Mucosa of rectum (tissue), 2 donors: ENCODE measurements around the gene PER2.

Experiments used
- H3K27ac ChIP-seq, 2 donors: one replicate each; pipeline ENCODE4 v1.7.0; 2013; ENCODE audit warnings: inconsistent platforms in 2 of 2, low read depth in 2 of 2, low read length in 2 of 2
- H3K27me3 ChIP-seq, 2 donors: one replicate each; pipeline ENCODE4 v1.7.0; 2013; ENCODE audit warnings: low read length in 2 of 2; ENCODE audit not compliant: control insufficient read depth in 2 of 2, insufficient read depth in 2 of 2
- H3K36me3 ChIP-seq, 2 donors: one replicate each; pipeline ENCODE4 v1.7.0; 2013; ENCODE audit warnings: low read length in 2 of 2; ENCODE audit not compliant: control insufficient read depth in 2 of 2, insufficient read depth in 2 of 2
- H3K4me1 ChIP-seq, 2 donors: one replicate each; pipeline ENCODE4 v1.7.0; 2013; ENCODE audit warnings: low read length in 2 of 2, mild to moderate bottlenecking in 1 of 2; ENCODE audit not compliant: control insufficient read depth in 2 of 2, insufficient read depth in 2 of 2
- H3K4me3 ChIP-seq, 2 donors: one replicate each; pipeline ENCODE4 v1.7.0; 2013; ENCODE audit warnings: low read length in 2 of 2
- H3K9ac ChIP-seq, 2 donors: one replicate each; pipeline ENCODE4 v1.7.0; 2013; ENCODE audit warnings: low read length in 2 of 2, low read depth in 1 of 2, mild to moderate bottlenecking in 1 of 2
- H3K9me3 ChIP-seq, 2 donors: one replicate each; pipeline ENCODE4 v1.7.0; 2013; ENCODE audit warnings: low read length in 2 of 2; ENCODE audit not compliant: control insufficient read depth in 2 of 2
- donor health status: healthy.
- donor health status: Normal muscosa, but diverticular disease.

The PER2 gene

DNA sequence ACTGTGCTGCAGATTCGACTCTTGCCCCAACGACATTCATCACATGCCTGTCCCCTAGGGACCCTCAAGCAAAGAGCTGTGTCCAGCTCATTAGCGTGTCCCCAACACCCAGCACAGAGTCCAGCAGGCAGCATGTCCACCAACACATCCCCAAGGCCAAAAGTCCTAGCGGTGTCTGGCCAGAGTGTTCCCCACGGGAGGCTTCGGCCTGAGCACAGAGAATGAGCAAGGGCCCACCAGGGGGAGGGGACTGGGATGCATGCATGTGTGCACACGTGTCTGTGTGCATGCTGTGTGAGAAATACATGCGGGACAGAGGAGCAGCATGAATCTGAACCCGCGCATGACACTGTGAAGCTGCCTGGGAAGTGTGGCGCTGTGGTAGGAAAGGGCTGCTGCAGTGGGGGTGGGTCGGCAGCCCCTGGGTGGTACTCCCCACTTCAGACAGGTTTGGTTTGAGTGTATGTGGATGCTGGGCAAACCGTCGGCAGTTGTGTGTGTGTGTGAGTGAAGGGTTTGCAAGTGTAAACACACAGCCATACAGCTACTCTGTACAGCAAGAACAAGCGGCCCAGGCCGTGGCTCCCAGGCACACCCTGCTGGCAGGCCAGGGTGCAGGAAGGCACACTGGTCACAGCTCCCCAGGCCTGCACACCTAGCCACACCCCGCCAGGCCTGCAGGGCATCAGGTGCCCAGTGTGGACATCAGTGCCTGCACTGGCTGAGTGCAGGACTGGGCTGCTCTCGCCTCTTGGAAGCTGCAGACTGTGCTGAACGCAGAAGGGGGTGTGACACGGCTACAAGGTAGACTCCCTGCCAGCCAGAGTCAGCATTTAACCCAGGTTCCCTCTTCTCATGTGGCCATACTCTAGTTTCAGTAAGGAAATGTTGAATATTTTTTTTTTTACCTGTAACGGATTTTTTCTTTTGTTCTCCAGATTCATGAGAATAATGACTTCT lies 29.1 kb downstream of the PER2 start:
- Histone ChIP-seq H3K27me3 (no peaks in the 10 kb centered on the region), H3K27ac (no peak overlapping the region), H3K9me3 (no peaks in the 10 kb centered on the region), H3K4me1 (peaks cover 16% of the 10 kb centered on the region in 2 donors), H3K4me3 (no peak overlapping the region), H3K9ac (no peak overlapping the region), H3K36me3 (peaks cover 77 to 78% of the 10 kb centered on the region in 2 donors)

DNA sequence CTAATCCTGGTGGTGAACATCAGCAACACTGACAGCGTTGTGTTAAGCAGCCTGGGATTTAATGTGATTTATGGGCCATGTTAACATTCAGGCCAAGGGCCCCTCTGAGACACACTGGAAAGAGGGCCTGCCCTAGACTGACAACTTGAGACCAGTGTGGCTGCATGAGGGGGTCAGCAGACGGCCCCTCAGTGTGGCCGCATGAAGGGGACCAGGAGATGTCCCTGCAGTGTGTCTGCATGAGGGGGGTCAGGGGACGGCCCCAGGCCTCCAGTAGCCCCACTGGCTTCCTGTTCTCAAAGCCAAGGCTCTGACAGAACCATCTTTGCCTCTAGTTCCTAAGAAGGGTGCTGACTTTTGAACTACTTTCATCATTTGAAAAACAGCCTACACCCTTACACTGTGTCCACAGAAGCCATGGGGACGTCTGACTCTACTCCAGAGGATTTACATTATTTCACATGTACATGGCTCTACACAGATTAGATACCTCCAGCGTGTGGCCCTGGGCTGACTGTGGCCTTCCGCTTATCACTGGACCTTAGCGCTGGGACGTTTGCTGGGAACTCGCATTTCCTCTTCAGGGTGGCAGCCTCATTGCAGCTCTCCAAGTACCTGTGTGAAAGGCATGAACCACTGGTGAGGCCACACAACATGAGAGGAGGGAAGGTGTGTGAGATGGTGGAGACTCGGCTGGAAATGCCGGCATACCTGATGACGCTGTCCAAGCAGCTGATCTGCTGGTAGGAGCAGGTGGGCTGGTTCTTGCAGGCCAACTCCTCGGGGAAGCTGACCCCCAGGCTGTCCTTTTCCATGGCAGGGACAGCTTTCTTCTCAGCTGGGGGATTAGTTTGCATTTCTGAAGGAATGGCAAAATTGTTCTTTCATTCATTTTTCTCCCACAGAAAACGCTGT lies 30.4 kb downstream of the PER2 start:
- Histone ChIP-seq H3K4me3 (no peak overlapping the region), H3K4me1 (peaks cover 3 to 6% of the 10 kb centered on the region in 2 donors), H3K27ac (no peak overlapping the region), H3K9ac (no peak overlapping the region), H3K36me3 (peaks cover 84 to 89% of the 10 kb centered on the region in 2 donors), H3K27me3 (no peaks in the 10 kb centered on the region), H3K9me3 (no peaks in the 10 kb centered on the region)

- Histone ChIP-seq H3K27ac (no peak overlapping the region), H3K4me1 (no peaks in the 10 kb centered on the region), H3K27me3 (no peaks in the 10 kb centered on the region), H3K4me3 (no peak overlapping the region), H3K9me3 (no peaks in the 10 kb centered on the region), H3K36me3 (peaks cover 82 to 90% of the 10 kb centered on the region in 2 donors), H3K9ac (no peak overlapping the region)
Observed at GRCh38 chr2:238256594-238257104, 31.8 kb downstream of the PER2 start.

- H3K27me3 ChIP-seq: no peaks in the 10 kb centered on the region
- H3K9me3 ChIP-seq: no peaks in the 10 kb centered on the region
- no peak overlapping the region for H3K4me3 ChIP-seq
- peaks cover 82 to 87% of the 10 kb centered on the region in 2 donors for H3K36me3 ChIP-seq
- H3K27ac ChIP-seq: no peak overlapping the region
- no peak overlapping the region for H3K9ac ChIP-seq
- H3K4me1 ChIP-seq: no peaks in the 10 kb centered on the region
Observed at GRCh38 chr2:238256111-238256510, 32.3 kb downstream of the PER2 start.

DNA sequence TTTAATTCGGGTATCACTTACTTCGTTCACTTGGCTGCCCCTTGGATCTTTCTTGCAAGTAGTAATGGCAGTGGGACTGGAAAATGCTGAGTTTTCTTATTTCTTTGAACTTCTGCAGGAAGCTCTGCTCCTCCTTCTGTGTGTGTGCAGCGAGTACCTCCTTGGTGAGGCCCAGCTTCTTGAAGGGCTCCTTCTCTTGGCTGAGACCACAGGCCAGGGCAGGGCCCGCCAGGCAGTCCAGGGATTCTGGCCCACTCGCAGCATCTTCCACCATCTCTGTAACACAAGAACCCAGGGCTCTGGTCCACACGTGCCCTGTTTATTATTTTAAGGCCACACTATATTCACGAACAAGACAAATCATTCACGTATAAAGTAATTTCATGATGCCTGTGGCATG lies 32.8 kb downstream of the PER2 start:
- Histone ChIP-seq H3K27ac (no peak overlapping the region), H3K9ac (no peak overlapping the region), H3K4me3 (no peak overlapping the region), H3K4me1 (no peaks in the 10 kb centered on the region), H3K27me3 (no peaks in the 10 kb centered on the region), H3K9me3 (no peaks in the 10 kb centered on the region), H3K36me3 (peaks cover 82 to 87% of the 10 kb centered on the region in 2 donors)

DNA sequence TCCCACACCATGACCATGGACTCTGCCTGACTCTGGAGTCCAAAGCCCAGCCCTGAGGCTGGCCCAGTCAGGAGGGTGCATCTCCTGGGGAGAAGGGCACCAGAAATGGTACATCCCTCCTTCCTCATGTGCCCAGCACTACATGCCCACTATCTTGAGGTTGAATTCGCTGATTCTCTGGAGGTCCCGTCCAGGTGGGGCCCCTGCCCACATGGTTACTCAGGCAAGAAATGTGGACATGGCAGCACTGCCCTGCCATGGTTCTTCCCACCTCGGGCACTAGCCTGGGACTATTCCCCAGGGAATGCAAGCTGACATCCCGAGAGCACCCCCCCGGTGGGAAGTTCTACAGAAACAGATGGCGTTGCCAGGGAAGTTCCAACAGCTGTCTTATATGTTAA lies 33.3 kb downstream of the PER2 start:
- Histone ChIP-seq H3K9ac (no peak overlapping the region), H3K4me3 (no peak overlapping the region), H3K27me3 (no peaks in the 10 kb centered on the region), H3K36me3 (peaks cover 86 to 88% of the 10 kb centered on the region in 2 donors), H3K27ac (no peak overlapping the region), H3K9me3 (no peaks in the 10 kb centered on the region), H3K4me1 (no peaks in the 10 kb centered on the region)

DNA sequence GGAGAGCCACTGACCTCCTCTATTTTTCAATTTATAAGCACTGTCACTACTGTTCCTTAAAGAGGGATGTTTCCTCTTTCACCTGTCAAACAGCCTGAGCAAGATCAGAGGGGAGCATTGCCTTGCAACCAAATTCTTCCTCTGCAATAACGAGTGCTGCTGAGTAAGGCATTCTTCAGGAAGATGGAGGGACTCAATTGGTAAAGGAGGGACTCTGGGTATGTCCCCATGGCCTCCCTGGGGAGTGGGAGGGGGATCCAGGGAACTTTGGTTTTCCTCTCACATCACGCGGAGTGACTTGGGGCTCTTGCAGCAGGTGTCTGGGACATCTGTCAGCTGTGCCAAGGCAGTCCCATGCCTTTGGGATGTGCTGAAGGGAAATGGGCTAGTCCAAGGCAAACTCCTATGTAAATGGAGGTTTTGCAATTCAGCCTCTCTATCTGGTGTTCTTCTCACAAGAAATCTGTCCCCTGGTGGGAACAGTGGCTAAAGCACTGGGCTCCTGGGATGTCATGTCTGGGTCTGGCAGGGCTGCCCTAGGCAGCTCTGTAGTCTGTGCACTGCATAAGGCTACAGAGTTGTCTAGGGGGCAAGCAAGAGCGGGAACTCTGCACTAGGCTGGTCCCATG lies 34.2 kb downstream of the PER2 start:
- H3K4me1 ChIP-seq: no peaks in the 10 kb centered on the region
- H3K27ac ChIP-seq: no peak overlapping the region
- H3K36me3 ChIP-seq: peaks cover 89 to 91% of the 10 kb centered on the region in 2 donors
- H3K27me3 ChIP-seq: no peaks in the 10 kb centered on the region
- H3K9me3 ChIP-seq: no peaks in the 10 kb centered on the region
- H3K4me3 ChIP-seq: no peak overlapping the region
- no peak overlapping the region for H3K9ac ChIP-seq

GRCh38 chr2:238252766-238253630 lies 35.4 kb downstream of the PER2 start:
- H3K36me3 ChIP-seq: peaks cover 83 to 84% of the 10 kb centered on the region in 2 donors
- no peaks in the 10 kb centered on the region for H3K9me3 ChIP-seq

GRCh38 chr2:238251986-238252385 lies 36.4 kb downstream of the PER2 start:
- Histone ChIP-seq H3K4me3 (no peak overlapping the region), H3K4me1 (no peaks in the 10 kb centered on the region), H3K36me3 (peaks cover 87 to 88% of the 10 kb centered on the region in 2 donors), H3K27me3 (no peaks in the 10 kb centered on the region), H3K27ac (no peak overlapping the region), H3K9me3 (no peaks in the 10 kb centered on the region), H3K9ac (no peak overlapping the region)

More at GRCh38 chr2:238252766-238253630, 35.4 kb downstream of the PER2 start:
- Histone ChIP-seq H3K4me3 (no peak overlapping the region), H3K27me3 (no peaks in the 10 kb centered on the region), H3K27ac (no peak overlapping the region), H3K9ac (no peak overlapping the region), H3K4me1 (no peaks in the 10 kb centered on the region)
